BJ (cell line): ENCODE data around the gene RYR1. TPM values are rescaled to one million over a fixed set of nuclear protein-coding genes. Genes with fewer than 3 reads are reported as not detected.
A peak's percentile ranks its signal among the peaks of the same experiment; 100 is the strongest.

ENCODE experiments used
- CTCF ChIA-PET: fragments of 350-600 bp; formaldehyde crosslinking; extraction: SDS; loops from one replicate; lab custom pipeline; 2021; ENCODE audit warnings: antibody characterized with exemption, inconsistent platforms; lab: Yijun Ruan, JAX
- POLR2A ChIA-PET: fragments of 300-600 bp; sonication (Branson Sonifier 250); formaldehyde crosslinking; extraction: SDS; loops from one replicate; lab custom pipeline; 2021; ENCODE audit warnings: antibody characterized with exemption; lab: Charles Lee
- DNase-seq: peaks from one replicate; pipeline ENCODE4 v3.0.0-alpha.2; 2011; ENCODE audit warnings: low read depth
- H3K27me3 ChIP-seq: 2 replicates; pipeline ENCODE4 v1.6.0; 2011; ENCODE audit warnings: low read length; ENCODE audit not compliant: control insufficient read depth, insufficient read depth
- H3K36me3 ChIP-seq: 2 replicates; pipeline ENCODE4 v1.5.1; 2011; ENCODE audit warnings: low read length; ENCODE audit not compliant: control insufficient read depth, insufficient read depth
- H3K4me3 ChIP-seq: 2 replicates; pipeline ENCODE4 v1.5.1; 2011; ENCODE audit warnings: low read depth, mild to moderate bottlenecking, control low read depth, low read length
- polyA plus RNA-seq: library from polyadenylated mRNA; depleted of rRNA; stranded (reverse); fragments of >200 nt; gene quantifications from 2 replicates; pipeline ENCODE4 v1.2.3, GENCODE V29; 2011
- TF ChIP-seq, protein P1 (sequence below): IDR thresholded peaks from 2 replicates; pipeline ENCODE4 v1.5.1; 2011; ENCODE audit warnings: low read depth, mild to moderate bottlenecking, control low read depth, inconsistent platforms, low read length, moderate library complexity; ENCODE audit not compliant: insufficient read depth

Gene RYR1
- polyA plus RNA-seq, 1 experiment, result 0.04 TPM

DNA sequence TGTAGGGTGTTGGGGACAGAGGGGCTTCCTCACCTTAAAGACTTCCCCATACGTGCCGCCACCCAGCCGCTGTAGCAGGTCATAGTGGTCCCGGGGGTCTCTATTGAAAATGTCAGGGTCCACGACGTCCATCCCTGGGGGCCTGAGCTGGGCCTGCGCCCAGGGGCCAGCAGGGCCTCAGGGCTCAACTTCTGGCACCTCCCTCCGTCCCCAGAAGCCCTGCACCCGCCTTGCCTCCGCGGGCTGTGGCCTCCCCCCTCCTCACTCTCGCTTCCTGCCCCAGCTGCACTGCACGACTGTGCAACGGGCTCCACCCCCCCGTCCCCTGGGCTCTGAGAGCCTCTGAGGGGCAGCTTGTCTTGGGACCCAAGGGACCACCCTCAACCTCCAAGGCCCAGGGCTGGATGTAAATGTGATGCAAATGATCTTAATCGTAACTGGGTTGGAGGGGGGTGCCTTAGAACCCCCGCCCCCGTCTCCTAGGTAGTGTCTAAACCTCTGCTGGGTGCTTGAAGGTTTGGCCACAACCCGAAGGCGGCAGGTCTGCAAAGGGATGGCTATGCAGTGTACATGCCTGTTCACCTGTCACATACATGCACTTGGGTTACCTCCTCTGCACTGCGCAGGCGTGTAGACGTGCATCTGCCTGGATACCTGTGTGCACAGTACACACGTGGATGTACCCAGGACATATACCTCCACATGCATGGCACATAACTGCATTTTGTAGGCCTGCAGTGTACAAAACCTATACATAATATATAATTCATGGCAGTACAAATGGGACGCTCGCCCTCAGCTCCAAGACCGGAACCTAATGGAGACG lies 184.5 kb downstream of the RYR1 start, which contains the start of gene MAP4K1:
Gene MAP4K1, minus strand, starts transcription at position 190 of the 826 bp plus-strand sequence. Its CDS starts 58 bp downstream, at position 132.
- Histone ChIP-seq H3K36me3 (peaks cover 7% of the 10 kb centered on the region), H3K27me3 (no peaks in the 10 kb centered on the region), H3K4me3 (peak within 1 kb of the TSS; percentile 92)
- TF ChIP-seq, protein P1, sequence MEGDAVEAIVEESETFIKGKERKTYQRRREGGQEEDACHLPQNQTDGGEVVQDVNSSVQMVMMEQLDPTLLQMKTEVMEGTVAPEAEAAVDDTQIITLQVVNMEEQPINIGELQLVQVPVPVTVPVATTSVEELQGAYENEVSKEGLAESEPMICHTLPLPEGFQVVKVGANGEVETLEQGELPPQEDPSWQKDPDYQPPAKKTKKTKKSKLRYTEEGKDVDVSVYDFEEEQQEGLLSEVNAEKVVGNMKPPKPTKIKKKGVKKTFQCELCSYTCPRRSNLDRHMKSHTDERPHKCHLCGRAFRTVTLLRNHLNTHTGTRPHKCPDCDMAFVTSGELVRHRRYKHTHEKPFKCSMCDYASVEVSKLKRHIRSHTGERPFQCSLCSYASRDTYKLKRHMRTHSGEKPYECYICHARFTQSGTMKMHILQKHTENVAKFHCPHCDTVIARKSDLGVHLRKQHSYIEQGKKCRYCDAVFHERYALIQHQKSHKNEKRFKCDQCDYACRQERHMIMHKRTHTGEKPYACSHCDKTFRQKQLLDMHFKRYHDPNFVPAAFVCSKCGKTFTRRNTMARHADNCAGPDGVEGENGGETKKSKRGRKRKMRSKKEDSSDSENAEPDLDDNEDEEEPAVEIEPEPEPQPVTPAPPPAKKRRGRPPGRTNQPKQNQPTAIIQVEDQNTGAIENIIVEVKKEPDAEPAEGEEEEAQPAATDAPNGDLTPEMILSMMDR, result no peak
- POLR2A ChIA-PET, result interaction anchor here (0.5 to 1.1 kb wide), 2 partner anchors 29 to 41 kb away, joined by 5 read pairs; partner anchors contain the start of gene ACTN4
- DNase-seq, result no peak
- CTCF ChIA-PET, result interaction anchor here (1.0 to 2.1 kb wide), 6 partner anchors 14 to 312 kb away, joined by 3 to 13 read pairs (median 4); partner anchors contain the start of genes FAM98C, MRPS12 and SARS2

DNA sequence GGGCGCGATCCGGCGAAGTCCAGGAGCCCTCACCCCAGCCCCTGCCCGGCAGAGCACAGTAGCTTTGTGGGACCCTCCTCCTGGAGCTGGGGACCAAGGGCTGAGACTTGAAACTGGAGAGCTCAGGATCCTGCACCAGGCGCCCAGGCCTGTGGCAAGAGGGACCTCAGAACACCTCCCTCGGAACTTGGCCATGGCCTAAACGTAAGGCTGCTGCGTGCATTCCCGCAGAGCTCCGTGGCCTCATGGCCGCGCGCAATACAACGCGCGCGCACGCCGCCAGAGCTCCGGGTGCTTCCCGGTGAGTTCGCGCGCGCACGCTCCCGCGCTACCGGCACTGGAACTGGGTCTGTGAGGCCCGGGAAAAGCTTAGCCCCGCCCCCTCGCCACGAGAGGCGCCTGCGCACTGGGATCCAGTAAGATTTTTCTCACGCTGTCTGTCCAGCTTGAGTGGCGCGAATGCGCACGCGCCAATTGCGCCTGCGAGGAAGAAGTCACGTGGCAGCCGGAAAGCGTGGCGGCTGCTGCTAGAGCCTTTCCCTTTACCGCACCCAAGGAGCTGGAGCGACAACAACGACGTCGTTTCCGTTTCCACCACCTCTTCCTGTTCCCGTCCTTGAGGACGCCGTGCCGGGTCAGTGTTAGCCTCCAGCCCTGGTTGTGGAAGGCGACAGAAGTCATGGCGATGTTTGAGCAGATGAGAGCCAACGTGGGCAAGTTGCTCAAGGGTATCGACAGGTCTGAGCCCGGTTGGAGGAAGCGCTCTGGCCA lies 185.3 kb downstream of the RYR1 start, which contains the start of gene EIF3K:
Gene EIF3K, plus strand, starts transcription at position 599 of the 771 bp plus-strand sequence. Its CDS starts 81 bp downstream, at position 680.
- ChIA-PET CTCF (interaction anchor here (1.1 to 2.1 kb wide), 7 partner anchors 14 to 312 kb away, joined by 3 to 13 read pairs (median 5); partner anchors contain the start of genes FAM98C, MRPS12 and SARS2), POLR2A (interaction anchor here (0.5 to 1.1 kb wide), 4 partner anchors 28 to 231 kb away, joined by 3 to 5 read pairs (median 4); partner anchors contain the start of genes ACTN4 and FAM98C)
- peaks cover 10% of the 10 kb centered on the region for H3K36me3 ChIP-seq
- no peaks in the 10 kb centered on the region for H3K27me3 ChIP-seq
- TF ChIP-seq, protein P1, result no peak
- DNase-seq, result peak; percentile 95
- H3K4me3 ChIP-seq, result peak within 1 kb of the TSS; percentile 92

DNA sequence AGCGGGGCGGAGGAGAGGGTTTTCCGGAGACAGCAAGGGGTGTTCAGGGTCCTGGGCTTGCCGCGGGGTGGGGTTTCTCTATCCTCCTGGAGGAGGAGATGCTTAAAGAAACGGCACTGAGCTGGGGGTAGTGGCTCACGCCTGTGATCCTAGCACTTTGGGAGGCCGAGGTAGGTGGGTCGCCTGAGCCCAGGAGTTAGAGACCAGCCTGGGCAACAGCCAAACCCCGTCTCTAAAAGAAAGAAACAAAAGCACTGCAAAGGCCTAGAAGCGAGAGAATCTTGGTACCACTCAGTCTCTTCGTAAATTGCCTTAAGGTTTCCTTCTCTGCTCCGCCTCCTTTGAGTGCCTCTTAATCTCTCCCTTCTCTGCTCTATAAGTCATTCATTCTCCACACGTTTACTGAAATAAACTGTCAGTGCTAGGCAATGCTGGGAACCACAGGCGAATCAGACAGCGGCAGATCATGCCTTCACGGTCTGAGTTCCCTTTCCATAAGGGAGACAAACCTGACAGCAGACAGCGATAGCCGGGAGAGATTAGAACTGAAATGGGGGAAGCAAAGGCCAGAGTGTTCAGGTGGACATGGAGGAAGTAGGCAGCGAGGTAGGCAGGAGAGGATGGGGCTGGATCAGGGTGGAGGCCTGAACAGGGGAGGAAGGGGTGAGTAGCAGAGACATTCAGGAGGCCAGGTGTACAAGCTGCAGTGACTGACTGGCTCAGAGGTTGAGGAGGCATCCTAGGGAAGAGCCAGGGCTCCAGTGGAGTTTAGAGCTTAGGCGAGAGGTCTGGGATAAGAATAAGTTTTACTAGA lies 186.1 kb downstream of the RYR1 start:
- ChIA-PET CTCF (interaction anchor here (1.1 to 2.1 kb wide), 7 partner anchors 14 to 311 kb away, joined by 4 to 13 read pairs (median 5); partner anchors contain the start of genes FAM98C, MRPS12 and SARS2), POLR2A (interaction anchor here (0.6 to 1.1 kb wide), 3 partner anchors 28 to 230 kb away, joined by 3 to 5 read pairs (median 4); partner anchors contain the start of genes ACTN4 and FAM98C)
- H3K4me3 ChIP-seq, result peak overlapping the region; percentile 92
- DNase-seq, result no peak
- TF ChIP-seq, protein P1, result no peak
- H3K27me3 ChIP-seq, result no peaks in the 10 kb centered on the region
- peaks cover 15% of the 10 kb centered on the region for H3K36me3 ChIP-seq

DNA sequence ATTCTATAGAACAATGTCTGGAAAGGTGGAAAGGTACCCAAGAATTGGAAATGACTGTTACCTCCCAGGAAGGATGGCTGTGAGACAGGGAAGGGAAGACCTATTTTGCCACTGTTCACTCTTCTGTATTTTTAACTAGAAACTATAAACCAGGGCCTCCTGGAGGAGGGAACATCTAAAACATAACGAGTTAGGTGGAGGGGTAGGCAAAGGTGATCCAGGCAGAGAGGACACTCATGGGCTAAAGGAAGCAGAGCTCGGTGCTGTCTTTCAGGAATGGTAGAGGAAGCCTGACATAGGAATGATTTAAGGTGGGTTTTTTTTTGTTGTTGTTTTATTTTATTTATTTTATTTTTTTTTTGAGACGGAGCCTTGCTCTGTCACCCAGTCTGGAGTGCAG lies 191.3 kb downstream of the RYR1 start:
- CTCF ChIA-PET, result interaction anchor here (0.7 to 2.4 kb wide), 4 partner anchors 10 to 222 kb away, joined by 3 to 9 read pairs (median 5); partner anchors contain the start of gene FAM98C
- Histone ChIP-seq H3K27me3 (no peaks in the 10 kb centered on the region), H3K4me3 (no peak overlapping the region), H3K36me3 (peaks cover 33% of the 10 kb centered on the region)
- POLR2A ChIA-PET, result no interaction called here
- TF ChIP-seq, protein P1, result no peak
- no peak for DNase-seq
